SH-SY5Y (cell line): ENCODE measurements around the gene MAT2B.

Experiments used
- GATA2 ChIP-seq: IDR thresholded peaks from 2 replicates; pipeline ENCODE4 v1.6.1; 2011; ENCODE audit warnings: mild to moderate bottlenecking, low read depth, low read length
- GATA3 ChIP-seq: IDR thresholded peaks from 2 replicates; pipeline ENCODE4 v1.6.1; 2011; ENCODE audit warnings: low read depth, mild to moderate bottlenecking, low read length, moderate library complexity

- TF ChIP-seq GATA3 (no peak), GATA2 (no peak)
Measured at GRCh38 chr5:163564321-163564938, 59.0 kb downstream of the MAT2B start.
